ENCODE data around the gene SEMA6A. TPM values are rescaled to one million over a fixed set of nuclear protein-coding genes. Genes with fewer than 3 reads are reported as not detected.

Gene SEMA6A
- total RNA-seq, 4 donors from 2014 or later: 76.7 to 231 (median 117) TPM

GRCh38 chr5:116459301-116459700 is 115.3 kb downstream of the SEMA6A start:
- intact Hi-C loops (cut with DNase I; ENCODE audit: low total_unique reads) (no loop called here), in situ Hi-C loops (cut with MboI; ENCODE audit: low pct_ligation_motif_present in 1 of 4, low pct_unique_long_range_greater_than_20kb in 1 of 4, low sequenced_read_pairs in 3 of 4) (no loop called here)
- no peak overlapping the region for H3K4me3 ChIP-seq
- no peaks in the 10 kb centered on the region for H3K9me3 ChIP-seq
- DNase-seq: no peak
- H3K36me3 ChIP-seq: peaks cover 0 to 7% (median 0%) of the 10 kb centered on the region in 4 donors
- H3K27me3 ChIP-seq: no peaks in the 10 kb centered on the region
- TF ChIP-seq EP300 (IDR thresholded peaks at IDR 0.05; ENCODE audit: low read depth) (no peak), POLR2A (IDR thresholded peaks at IDR 0.05) (no peak), CTCF (IDR thresholded peaks at IDR 0.05) (no peak)
- 35 to 55% methylated on average over 2 of the region's 2 CpGs for WGBS, 2 donors (ENCODE audit: low coverage in 1 of 2)
- H3K4me1 ChIP-seq: peaks cover 0 to 9% (median 6%) of the 10 kb centered on the region in 4 donors
- no peak overlapping the region for H3K27ac ChIP-seq

GRCh38 chr5:116457062-116457461 is 117.6 kb downstream of the SEMA6A start:
- no peak for TF ChIP-seq POLR2AphosphoS5 (IDR thresholded peaks at IDR 0.05)
- TF ChIP-seq CTCF (IDR thresholded peaks at IDR 0.05): no peak
- no peak for TF ChIP-seq EP300 (IDR thresholded peaks at IDR 0.05; ENCODE audit: low read depth)
- TF ChIP-seq POLR2A (IDR thresholded peaks at IDR 0.05): no peak
- 82 to 96% methylated on average over 4 of the region's 4 CpGs for WGBS, 2 donors (ENCODE audit: low coverage in 1 of 2)
- peaks cover 0 to 15% (median 9%) of the 10 kb centered on the region in 4 donors for H3K4me1 ChIP-seq
- H3K4me3 ChIP-seq: no peak overlapping the region
- intact Hi-C loops (cut with DNase I; ENCODE audit: low total_unique reads) (no loop called here), in situ Hi-C loops (cut with MboI; ENCODE audit: low pct_ligation_motif_present in 1 of 4, low pct_unique_long_range_greater_than_20kb in 1 of 4, low sequenced_read_pairs in 3 of 4) (no loop called here)
- no peaks in the 10 kb centered on the region for H3K9me3 ChIP-seq
- H3K36me3 ChIP-seq: no peaks in the 10 kb centered on the region
- H3K27ac ChIP-seq: no peak overlapping the region
- H3K27me3 ChIP-seq: no peaks in the 10 kb centered on the region
- no peak for DNase-seq

- 44 to 69% methylated on average over 1 of the region's 1 CpG for WGBS, 2 donors (ENCODE audit: low coverage in 1 of 2)
- no peak overlapping the region for H3K4me3 ChIP-seq
- no peak for DNase-seq
- TF ChIP-seq CTCF (IDR thresholded peaks at IDR 0.05) (no peak), EP300 (IDR thresholded peaks at IDR 0.05; ENCODE audit: low read depth) (no peak), POLR2AphosphoS5 (IDR thresholded peaks at IDR 0.05) (no peak), POLR2A (IDR thresholded peaks at IDR 0.05) (no peak)
- intact Hi-C loops (cut with DNase I; ENCODE audit: low total_unique reads): no loop called here
- peaks cover 0 to 15% (median 9%) of the 10 kb centered on the region in 4 donors for H3K4me1 ChIP-seq
- in situ Hi-C loops (cut with MboI; ENCODE audit: low pct_ligation_motif_present in 1 of 4, low pct_unique_long_range_greater_than_20kb in 1 of 4, low sequenced_read_pairs in 3 of 4): no loop called here
- H3K9me3 ChIP-seq: no peaks in the 10 kb centered on the region
- no peaks in the 10 kb centered on the region for H3K27me3 ChIP-seq
- H3K36me3 ChIP-seq: no peaks in the 10 kb centered on the region
- no peak overlapping the region for H3K27ac ChIP-seq
Observed at GRCh38 chr5:116456036-116456435, 118.6 kb downstream of the SEMA6A start.

DNA sequence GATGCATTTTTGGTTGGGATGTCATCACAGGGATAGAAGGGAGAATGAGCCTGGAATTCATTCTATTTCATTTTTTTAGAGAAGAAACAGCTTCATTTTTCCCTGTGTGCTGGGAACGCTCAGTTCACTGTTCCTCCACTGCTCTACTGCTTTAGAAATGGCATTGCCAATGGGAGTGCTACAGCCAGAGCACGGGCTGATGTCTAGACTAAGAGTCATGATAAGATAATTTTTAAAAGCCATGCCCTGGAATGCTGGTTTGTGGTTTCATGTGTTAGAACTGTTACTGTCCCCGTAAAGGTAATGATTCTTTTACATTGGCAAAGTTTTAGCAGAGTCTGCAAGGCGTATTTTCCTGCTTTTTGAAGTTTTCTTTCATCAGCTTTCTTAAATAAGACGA is 119.6 kb downstream of the SEMA6A start:
- H3K4me3 ChIP-seq: no peak overlapping the region
- no peaks in the 10 kb centered on the region for H3K36me3 ChIP-seq
- no peak overlapping the region for H3K27ac ChIP-seq
- no peak for DNase-seq
- in situ Hi-C loops (cut with MboI; ENCODE audit: low pct_ligation_motif_present in 1 of 4, low pct_unique_long_range_greater_than_20kb in 1 of 4, low sequenced_read_pairs in 3 of 4): no loop called here
- TF ChIP-seq EP300 (IDR thresholded peaks at IDR 0.05; ENCODE audit: low read depth) (no peak), CTCF (IDR thresholded peaks at IDR 0.05) (no peak), POLR2AphosphoS5 (IDR thresholded peaks at IDR 0.05) (no peak), POLR2A (IDR thresholded peaks at IDR 0.05) (no peak)
- intact Hi-C loops (cut with DNase I; ENCODE audit: low total_unique reads): no loop called here
- H3K4me1 ChIP-seq: peaks cover 0 to 15% (median 9%) of the 10 kb centered on the region in 4 donors
- no peaks in the 10 kb centered on the region for H3K27me3 ChIP-seq
- 79 to 90% methylated on average over 5 of the region's 5 CpGs for WGBS, 2 donors (ENCODE audit: low coverage in 1 of 2)
- H3K9me3 ChIP-seq: no peaks in the 10 kb centered on the region

All from transverse colon (tissue), 4 donors.